Sigmoid colon (tissue), 4 donors: ENCODE measurements around the gene CTSW.

Experiments used
- CTCF ChIP-seq, 4 experiments: fragments of 450-650 bp in 3 of 4; fragments of 200-600 bp in 1 of 4; IDR thresholded peaks; one replicate each; pipeline ENCODE4 v1.5.1; 2016 to 2019; ENCODE audit warnings: antibody characterized with exemption in 4 of 4, mild to moderate bottlenecking in 3 of 4, moderate library complexity in 2 of 4
- POLR2AphosphoS5 ChIP-seq, 4 donors: sonication (generic); formaldehyde crosslinking; IDR thresholded peaks; one replicate each; pipeline ENCODE4 v1.6.1; 2017; ENCODE audit warnings: antibody characterized with exemption in 4 of 4

- TF ChIP-seq POLR2AphosphoS5 (IDR thresholded peaks at IDR 0.05), result no peak
- TF ChIP-seq CTCF (IDR thresholded peaks at IDR 0.05), result no peak
These were observed 14.7 kb upstream of the CTSW start for GRCh38 chr11:65864706-65865471.
